Transverse colon (tissue), 4 donors: Measurements from ENCODE around the gene CDKN1A.

Experiments
- POLR2A ChIP-seq: fragments of 450-650 bp; IDR thresholded peaks from one replicate; pipeline ENCODE4 v1.6.1; 2016; ENCODE audit warnings: antibody characterized with exemption, mild to moderate bottlenecking, moderate library complexity
- POLR2AphosphoS5 ChIP-seq, 3 donors: sonication (generic); formaldehyde crosslinking; IDR thresholded peaks; one replicate each; pipeline ENCODE4 v1.6.1; 2016; ENCODE audit warnings: antibody characterized with exemption in 3 of 3
- TF ChIP-seq, protein P1 (sequence below), 5 experiments: fragments of 200-600 bp in 3 of 5; fragments of 450-650 bp in 2 of 5; sonication (generic) in 3 of 5; IDR thresholded peaks; 1 replicate in 2 of 5; 2 replicates in 3 of 5; pipeline ENCODE4 v1.5.1; 2016 to 2017; ENCODE audit warnings: antibody characterized with exemption in 5 of 5, inconsistent platforms in 3 of 5, mild to moderate bottlenecking in 2 of 5, moderate library complexity in 1 of 5

DNA sequence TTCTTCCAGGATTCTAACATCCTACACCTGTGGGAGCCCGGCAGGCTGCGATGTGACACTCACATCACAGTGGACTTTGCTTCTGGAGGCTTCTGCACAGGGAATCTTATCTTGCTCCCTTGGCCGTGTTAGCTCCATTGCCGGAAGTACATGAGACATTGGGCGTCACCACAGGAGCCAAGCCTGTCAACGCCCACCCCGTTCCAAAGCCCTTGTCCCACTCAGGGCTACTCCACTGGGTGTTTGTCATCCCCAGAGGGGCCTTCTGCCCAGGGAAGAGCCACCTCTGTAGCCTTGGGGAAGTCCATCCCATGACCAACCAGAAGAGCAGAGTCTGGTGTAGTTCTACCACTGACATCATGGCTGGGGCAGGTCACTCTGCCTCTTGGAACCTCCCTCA is 20.8 kb downstream of the CDKN1A start:
- TF ChIP-seq, protein P1, sequence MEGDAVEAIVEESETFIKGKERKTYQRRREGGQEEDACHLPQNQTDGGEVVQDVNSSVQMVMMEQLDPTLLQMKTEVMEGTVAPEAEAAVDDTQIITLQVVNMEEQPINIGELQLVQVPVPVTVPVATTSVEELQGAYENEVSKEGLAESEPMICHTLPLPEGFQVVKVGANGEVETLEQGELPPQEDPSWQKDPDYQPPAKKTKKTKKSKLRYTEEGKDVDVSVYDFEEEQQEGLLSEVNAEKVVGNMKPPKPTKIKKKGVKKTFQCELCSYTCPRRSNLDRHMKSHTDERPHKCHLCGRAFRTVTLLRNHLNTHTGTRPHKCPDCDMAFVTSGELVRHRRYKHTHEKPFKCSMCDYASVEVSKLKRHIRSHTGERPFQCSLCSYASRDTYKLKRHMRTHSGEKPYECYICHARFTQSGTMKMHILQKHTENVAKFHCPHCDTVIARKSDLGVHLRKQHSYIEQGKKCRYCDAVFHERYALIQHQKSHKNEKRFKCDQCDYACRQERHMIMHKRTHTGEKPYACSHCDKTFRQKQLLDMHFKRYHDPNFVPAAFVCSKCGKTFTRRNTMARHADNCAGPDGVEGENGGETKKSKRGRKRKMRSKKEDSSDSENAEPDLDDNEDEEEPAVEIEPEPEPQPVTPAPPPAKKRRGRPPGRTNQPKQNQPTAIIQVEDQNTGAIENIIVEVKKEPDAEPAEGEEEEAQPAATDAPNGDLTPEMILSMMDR (IDR thresholded peaks at IDR 0.05), result no peak
- no peak for TF ChIP-seq POLR2AphosphoS5 (IDR thresholded peaks at IDR 0.05)
- no peak for TF ChIP-seq POLR2A
